GM18951 (cell line): Measurements from ENCODE around the gene PRR32.
"Not testable (repeated sequence)": the region's sequence is repeated elsewhere in the genome, so short reads cannot be mapped to it uniquely, and the experiment has no call there.

Source experiments
- POLR2A ChIP-seq: IDR thresholded peaks from 4 replicates; pipeline ENCODE4 v1.6.1; 2011; ENCODE audit warnings: mild to moderate bottlenecking; ENCODE audit not compliant: insufficient read length, insufficient read depth; ENCODE audit errors: extremely low read depth
- in situ Hi-C: fragments of 300-500 bp; cut with MboI; formaldehyde crosslinking; loops from one replicate; pipeline ENCODE4 v1.12.0; 2022; ENCODE audit warnings: low sequenced_read_pairs, mixed read lengths, inconsistent platforms; ENCODE audit not compliant: unreplicated experiment

The PRR32 gene, protein sequence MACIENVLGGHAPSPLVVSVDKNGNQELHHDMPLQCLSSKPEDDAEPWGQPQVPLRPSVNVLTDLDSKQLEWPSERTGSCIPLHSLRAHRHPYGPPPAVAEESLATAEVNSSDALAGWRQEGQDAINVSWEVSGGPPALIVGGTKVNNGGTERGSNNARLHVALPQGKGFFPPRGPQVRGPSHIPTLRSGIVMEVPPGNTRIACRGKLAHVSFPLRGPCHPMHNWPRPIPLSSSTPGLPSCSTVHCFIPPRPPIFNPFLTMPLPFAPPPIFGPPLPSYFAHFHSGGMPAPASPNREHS

DNA sequence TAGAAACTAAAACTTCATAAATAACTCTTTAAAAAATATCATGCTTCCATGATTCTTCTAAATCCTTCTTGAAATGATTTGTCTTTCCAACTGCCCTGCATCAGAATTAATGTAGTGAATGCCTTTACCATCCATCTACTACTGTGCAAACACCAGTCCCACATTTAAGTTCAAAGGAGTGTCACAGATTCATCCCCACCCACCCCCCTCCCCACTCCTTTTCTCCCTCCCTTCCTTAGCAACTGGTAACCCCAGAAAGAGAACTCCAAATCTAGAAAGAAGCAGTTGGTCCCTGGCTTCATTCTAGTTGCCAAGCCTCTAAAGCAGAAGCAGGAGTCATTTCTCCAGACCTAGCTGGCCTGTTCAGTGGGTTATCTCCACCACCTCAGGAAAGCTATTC lies at the start of gene PRR32:
Gene PRR32 (plus strand): TSS at position 301 of the 400 bp plus-strand sequence. CDS start 115 bp downstream, outside the sequence.
- no peak for TF ChIP-seq POLR2A
- in situ Hi-C loops, result no loop called here

DNA sequence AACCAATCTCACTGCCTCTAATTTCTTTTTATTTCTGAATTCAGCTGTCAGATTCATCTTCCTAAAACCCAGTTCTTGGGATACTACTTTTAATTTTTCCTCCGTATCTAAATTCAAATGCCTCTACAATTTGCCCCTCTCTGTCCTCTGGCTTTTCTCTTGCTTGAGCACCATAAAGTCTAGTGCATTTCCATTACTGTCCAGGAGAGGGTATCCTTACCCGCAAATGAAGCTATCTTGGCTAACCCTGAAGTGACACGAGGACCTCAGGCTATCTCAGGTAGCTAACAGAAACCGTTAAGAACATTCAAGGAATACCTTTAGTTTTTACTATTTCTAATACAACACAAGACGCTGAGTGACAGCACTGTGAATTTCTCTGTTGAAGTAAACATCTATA lies 49.4 kb upstream of the PRR32 start:
- in situ Hi-C loops, result no loop called here
- no peak for TF ChIP-seq POLR2A

DNA sequence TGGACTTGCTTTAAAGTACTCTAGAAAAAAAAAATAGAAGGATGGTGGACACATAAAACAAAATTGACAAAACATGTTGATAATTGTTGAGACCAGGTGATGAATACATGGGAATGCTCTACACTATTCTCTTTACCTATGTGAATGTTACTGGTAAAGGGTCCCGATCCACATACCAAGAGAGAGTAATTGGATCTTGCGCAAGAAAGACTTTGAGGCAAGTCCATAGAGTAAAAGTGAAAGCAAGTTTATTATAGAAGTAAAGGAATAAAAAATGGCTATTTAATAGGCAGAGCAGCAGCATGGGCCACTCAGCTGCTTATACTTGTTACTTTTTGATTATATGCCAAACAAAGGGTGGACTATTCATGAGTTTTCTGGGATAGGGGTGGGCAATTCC lies 34.0 kb upstream of the PRR32 start:
- in situ Hi-C loops, result no loop called here
- no peak for TF ChIP-seq POLR2A

DNA sequence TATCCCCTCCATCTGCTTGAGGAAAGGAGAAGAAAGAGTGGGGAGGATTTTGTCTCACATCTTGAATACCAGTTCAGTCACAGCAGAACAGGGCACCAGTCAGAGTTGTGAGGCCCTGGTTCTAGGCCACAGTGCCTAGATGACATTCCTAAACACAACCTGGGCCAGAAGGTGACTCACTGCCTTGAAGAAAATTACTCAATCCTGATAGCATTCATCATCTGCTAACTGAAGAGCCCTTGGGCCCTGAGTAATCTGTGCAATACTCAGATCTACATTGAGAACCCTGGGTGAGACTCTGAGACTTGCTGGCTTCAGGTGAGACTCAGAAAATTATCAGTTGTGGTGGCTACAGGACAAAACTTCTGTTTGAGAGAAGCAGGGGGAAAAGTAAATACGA lies 20.5 kb upstream of the PRR32 start:
- no peak for TF ChIP-seq POLR2A
- in situ Hi-C loops, result no loop called here

DNA sequence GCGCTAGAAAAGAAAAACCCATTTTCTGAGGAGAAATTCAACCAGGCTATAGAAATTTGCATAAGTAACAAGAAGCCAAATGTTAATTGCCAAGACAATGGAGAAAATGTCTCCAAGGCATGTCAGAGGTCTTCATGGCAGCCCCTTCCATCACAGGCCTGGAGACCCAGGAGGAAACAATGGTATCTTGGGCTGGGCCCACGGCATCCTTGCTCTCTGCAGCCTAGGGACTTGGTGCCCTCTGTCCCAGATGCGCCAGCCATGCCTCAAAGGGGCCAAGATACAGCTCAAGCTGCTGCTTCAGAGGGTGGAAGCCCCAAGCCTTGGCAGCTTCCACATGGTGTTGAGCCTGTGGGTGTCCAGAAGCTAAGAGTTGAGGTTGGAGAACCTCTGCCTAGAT lies 12.7 kb upstream of the PRR32 start:
- in situ Hi-C loops, result not testable (repeated sequence)

DNA sequence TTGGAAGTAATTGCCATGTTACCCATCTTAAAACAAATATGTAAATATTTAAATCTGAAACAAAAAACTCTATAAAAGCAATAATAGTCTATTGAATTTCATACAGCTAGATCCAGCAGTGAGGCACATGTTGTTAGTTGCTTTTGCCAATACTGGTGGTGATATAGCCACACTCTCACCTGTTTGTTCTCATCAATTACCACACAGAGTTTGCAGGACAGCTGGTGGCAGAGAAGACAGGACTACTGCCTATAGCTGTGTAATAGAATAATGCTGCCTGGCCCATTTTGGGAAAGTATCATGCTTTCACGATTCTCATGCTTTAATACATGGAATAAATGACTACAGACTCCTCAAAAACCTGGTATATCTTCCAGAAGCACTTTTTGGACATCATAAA lies 3.7 kb upstream of the PRR32 start:
- in situ Hi-C loops, result no loop called here
- TF ChIP-seq POLR2A, result no peak

DNA sequence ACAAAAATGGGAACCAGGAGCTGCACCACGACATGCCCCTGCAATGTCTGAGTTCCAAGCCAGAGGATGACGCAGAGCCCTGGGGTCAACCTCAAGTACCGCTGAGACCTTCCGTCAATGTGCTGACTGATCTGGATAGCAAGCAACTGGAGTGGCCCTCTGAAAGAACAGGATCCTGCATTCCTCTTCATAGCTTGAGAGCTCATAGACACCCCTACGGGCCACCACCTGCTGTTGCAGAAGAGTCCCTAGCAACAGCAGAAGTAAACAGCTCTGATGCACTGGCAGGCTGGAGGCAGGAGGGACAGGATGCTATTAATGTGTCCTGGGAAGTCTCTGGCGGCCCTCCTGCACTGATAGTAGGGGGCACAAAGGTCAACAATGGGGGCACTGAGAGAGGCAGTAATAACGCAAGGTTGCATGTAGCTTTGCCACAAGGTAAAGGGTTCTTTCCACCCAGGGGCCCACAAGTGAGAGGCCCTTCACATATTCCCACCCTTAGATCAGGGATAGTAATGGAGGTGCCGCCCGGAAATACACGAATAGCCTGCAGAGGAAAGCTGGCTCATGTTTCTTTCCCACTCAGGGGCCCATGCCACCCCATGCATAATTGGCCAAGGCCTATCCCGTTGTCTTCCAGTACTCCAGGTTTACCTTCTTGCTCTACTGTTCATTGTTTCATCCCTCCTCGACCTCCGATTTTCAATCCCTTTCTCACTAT lies 1.3 kb downstream of the PRR32 start:
- in situ Hi-C loops, result no loop called here
- TF ChIP-seq POLR2A, result no peak

DNA sequence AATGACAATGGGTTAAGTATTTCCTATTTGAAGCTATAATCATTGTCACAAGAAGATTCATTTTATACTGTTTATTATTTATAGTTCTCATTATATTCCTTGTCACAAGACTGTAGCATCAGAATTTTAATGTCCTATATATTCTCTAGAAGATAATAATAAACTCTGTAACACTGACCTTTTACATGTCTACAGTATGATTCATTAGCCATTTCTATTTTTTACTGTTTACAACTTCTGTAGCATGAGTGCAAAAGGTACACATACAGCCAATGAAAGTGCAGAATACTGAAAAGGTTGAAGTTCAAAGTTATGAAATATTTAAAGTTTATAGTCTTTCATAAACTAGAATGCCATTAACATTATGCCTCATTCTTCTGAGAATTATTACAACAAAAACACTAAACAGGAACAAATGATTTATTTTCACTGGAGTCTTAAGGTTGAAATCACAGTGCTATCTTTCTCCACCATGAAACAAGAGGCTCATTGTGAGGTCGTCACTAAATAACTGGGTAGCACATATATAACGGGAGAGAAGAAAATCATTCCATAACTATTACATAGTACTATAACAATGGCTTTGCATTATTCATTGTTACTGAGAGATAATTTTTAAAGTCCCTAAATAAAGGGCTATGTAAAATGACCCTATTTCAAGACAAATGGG lies 4.9 kb downstream of the PRR32 start:
- in situ Hi-C loops, result no loop called here
- no peak for TF ChIP-seq POLR2A

DNA sequence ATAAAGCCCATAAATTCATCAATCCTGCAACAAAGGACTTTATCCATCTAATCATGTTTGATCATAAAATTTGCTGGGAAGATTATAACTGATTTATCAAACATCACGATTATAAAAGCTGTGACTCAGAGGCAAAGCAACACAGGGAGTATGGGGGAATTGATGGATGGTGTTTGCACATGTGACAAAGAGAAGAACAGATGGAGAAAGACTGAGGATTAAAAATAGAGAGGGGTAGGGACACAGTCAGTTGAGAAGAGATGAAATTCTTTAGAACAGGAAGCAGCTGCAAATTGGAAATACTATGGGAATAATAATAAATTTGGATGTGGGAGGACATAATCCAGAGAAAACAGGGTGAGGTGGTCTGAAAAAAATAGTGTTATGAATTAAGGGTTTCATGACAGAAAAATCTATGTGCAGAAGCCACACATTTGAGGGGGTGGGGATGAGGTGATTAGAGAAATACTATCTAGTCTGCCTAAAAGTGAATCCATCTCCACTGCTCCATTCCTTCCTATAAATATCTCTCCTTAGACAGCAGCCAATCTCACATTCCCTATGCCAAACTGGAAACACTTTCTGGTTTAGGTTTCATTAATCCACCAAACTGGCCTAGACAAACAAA lies 6.2 kb downstream of the PRR32 start:
- no peak for TF ChIP-seq POLR2A
- in situ Hi-C loops, result no loop called here

DNA sequence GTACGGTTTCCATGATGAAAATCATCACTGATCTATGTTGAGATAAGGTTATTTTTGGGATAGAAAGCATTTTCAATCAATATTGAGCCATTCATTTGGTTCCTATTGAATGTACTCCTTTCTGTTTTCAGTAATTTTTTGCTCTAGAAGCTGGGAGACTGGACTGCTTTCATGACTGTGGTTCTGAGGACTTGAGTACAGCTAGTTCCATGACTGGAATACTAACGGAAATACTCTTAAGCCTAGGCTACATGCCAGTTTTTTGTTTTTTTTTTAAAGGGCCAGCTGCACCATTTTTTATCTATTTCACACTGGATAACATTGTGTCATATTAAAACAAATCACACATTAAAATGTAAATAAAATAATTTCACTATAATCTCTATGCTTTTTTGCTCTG lies 16.7 kb downstream of the PRR32 start:
- no peak for TF ChIP-seq POLR2A
- in situ Hi-C loops, result no loop called here

DNA sequence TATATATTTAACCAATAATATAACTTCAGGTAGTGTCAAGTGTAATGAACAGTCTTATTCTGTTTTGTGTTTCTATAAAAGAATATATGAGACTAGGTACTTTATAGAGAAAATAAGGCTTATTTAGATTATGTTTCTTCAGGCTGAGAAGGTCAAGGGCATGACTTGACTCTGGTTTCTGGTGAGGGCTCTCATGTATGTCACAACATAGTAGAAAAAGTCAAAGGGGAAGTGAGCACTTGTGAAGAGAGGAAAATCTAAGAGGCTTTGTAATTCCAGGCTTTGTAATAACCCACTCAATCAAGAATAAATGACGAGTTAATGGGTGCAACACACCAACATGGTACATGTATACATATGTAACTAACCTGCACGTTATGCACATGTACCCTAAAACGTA lies 27.6 kb downstream of the PRR32 start:
- in situ Hi-C loops, result no loop called here
- no peak for TF ChIP-seq POLR2A

DNA sequence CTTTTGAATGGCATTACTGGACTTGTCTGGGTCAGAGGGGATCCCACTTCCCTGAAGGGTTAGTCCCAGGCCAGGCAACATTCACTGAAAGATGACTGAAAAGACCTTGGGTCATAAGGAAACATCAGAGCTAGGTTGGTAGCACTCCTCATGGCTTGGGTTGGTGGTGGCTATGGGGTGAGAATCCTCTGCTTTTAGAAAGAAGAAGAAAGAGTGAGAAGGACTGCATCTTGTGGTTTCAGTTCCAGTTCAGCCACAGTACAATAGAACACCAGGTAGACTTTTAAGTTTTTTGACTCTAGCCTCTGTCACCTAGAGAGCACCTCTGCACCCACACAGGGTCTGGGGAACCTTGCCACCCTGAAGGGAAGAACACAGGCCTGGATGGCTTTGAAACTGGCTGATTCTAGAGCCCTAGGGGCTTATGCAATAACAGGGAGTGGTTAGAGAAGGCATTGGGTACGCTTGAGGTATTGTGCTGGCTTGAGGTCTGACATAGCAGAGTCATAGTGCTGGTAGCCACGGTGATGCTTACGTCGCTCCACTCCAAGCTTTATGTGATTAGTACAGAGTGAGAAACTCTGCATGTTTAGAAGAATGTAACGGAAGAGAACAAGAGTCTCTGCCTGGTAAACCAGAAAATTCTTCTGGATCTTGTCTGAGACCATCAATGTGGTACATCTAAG lies 36.5 kb downstream of the PRR32 start:
- in situ Hi-C loops, result no loop called here
- TF ChIP-seq POLR2A, result no peak
